Measurements from ENCODE around the gene JMY. TPM values are rescaled to one million over a fixed set of nuclear protein-coding genes. Genes with fewer than 3 reads are reported as not detected.
A peak's percentile ranks its signal among the peaks of the same experiment; 100 is the strongest.

Gene JMY
- total and polyA plus RNA-seq, 2 of the 8 experiments (the other 6 are each of a cell fraction or from before 2014, with no cell fraction given), result 2.8 to 13.9 TPM

DNA sequence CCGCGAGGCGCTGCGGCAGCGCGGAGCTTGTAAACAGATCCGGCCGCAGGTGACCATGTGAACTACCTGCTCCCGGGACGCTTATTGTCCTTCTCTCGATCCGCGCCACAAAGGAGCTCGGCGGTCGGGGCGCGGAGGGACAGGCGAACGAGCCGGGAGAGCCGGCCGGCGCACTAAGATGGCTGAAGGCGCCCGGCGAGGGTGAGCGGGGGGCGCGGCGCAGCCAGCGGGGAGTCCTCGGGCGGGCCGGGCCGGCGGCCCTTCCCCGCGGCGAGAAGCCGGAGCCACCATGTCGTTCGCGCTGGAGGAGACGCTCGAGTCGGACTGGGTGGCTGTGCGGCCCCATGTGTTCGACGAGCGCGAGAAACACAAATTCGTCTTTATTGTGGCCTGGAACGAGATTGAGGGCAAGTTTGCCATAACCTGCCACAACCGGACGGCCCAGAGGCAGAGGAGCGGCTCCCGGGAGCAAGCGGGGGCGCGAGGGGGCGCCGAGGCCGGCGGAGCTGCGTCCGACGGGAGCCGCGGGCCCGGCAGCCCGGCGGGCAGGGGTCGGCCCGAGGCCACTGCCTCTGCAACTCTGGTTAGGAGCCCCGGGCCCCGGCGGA lies 535 bp downstream of the JMY start (continued):
- TF ChIP-seq, protein P1, sequence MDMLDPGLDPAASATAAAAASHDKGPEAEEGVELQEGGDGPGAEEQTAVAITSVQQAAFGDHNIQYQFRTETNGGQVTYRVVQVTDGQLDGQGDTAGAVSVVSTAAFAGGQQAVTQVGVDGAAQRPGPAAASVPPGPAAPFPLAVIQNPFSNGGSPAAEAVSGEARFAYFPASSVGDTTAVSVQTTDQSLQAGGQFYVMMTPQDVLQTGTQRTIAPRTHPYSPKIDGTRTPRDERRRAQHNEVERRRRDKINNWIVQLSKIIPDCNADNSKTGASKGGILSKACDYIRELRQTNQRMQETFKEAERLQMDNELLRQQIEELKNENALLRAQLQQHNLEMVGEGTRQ (IDR thresholded peaks at IDR 0.05; ENCODE audit: low read length), result no peak
- TF ChIP-seq SRF (IDR thresholded peaks at IDR 0.05; ENCODE audit: low read depth, low read length) (no peak), HDAC2 (IDR thresholded peaks at IDR 0.05; ENCODE audit: borderline replicate concordance in 1 of 2, low read depth in 2 of 2, low read length in 2 of 2) (0 out of 4 replicates have a peak, but pooled peaks of 1 of the 2 experiments have one; percentile 28), NRF1 (IDR thresholded peaks at IDR 0.05; ENCODE audit: low read depth, low read length) (no peak), CREB1 (IDR thresholded peaks at IDR 0.05) (no peak)
- TF ChIP-seq, protein P2, sequence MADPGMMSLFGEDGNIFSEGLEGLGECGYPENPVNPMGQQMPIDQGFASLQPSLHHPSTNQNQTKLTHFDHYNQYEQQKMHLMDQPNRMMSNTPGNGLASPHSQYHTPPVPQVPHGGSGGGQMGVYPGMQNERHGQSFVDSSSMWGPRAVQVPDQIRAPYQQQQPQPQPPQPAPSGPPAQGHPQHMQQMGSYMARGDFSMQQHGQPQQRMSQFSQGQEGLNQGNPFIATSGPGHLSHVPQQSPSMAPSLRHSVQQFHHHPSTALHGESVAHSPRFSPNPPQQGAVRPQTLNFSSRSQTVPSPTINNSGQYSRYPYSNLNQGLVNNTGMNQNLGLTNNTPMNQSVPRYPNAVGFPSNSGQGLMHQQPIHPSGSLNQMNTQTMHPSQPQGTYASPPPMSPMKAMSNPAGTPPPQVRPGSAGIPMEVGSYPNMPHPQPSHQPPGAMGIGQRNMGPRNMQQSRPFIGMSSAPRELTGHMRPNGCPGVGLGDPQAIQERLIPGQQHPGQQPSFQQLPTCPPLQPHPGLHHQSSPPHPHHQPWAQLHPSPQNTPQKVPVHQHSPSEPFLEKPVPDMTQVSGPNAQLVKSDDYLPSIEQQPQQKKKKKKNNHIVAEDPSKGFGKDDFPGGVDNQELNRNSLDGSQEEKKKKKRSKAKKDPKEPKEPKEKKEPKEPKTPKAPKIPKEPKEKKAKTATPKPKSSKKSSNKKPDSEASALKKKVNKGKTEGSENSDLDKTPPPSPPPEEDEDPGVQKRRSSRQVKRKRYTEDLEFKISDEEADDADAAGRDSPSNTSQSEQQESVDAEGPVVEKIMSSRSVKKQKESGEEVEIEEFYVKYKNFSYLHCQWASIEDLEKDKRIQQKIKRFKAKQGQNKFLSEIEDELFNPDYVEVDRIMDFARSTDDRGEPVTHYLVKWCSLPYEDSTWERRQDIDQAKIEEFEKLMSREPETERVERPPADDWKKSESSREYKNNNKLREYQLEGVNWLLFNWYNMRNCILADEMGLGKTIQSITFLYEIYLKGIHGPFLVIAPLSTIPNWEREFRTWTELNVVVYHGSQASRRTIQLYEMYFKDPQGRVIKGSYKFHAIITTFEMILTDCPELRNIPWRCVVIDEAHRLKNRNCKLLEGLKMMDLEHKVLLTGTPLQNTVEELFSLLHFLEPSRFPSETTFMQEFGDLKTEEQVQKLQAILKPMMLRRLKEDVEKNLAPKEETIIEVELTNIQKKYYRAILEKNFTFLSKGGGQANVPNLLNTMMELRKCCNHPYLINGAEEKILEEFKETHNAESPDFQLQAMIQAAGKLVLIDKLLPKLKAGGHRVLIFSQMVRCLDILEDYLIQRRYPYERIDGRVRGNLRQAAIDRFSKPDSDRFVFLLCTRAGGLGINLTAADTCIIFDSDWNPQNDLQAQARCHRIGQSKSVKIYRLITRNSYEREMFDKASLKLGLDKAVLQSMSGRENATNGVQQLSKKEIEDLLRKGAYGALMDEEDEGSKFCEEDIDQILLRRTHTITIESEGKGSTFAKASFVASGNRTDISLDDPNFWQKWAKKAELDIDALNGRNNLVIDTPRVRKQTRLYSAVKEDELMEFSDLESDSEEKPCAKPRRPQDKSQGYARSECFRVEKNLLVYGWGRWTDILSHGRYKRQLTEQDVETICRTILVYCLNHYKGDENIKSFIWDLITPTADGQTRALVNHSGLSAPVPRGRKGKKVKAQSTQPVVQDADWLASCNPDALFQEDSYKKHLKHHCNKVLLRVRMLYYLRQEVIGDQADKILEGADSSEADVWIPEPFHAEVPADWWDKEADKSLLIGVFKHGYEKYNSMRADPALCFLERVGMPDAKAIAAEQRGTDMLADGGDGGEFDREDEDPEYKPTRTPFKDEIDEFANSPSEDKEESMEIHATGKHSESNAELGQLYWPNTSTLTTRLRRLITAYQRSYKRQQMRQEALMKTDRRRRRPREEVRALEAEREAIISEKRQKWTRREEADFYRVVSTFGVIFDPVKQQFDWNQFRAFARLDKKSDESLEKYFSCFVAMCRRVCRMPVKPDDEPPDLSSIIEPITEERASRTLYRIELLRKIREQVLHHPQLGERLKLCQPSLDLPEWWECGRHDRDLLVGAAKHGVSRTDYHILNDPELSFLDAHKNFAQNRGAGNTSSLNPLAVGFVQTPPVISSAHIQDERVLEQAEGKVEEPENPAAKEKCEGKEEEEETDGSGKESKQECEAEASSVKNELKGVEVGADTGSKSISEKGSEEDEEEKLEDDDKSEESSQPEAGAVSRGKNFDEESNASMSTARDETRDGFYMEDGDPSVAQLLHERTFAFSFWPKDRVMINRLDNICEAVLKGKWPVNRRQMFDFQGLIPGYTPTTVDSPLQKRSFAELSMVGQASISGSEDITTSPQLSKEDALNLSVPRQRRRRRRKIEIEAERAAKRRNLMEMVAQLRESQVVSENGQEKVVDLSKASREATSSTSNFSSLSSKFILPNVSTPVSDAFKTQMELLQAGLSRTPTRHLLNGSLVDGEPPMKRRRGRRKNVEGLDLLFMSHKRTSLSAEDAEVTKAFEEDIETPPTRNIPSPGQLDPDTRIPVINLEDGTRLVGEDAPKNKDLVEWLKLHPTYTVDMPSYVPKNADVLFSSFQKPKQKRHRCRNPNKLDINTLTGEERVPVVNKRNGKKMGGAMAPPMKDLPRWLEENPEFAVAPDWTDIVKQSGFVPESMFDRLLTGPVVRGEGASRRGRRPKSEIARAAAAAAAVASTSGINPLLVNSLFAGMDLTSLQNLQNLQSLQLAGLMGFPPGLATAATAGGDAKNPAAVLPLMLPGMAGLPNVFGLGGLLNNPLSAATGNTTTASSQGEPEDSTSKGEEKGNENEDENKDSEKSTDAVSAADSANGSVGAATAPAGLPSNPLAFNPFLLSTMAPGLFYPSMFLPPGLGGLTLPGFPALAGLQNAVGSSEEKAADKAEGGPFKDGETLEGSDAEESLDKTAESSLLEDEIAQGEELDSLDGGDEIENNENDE (IDR thresholded peaks at IDR 0.05; ENCODE audit: insufficient replicate concordance, low read length), result no peak
